ENCODE measurements around the gene ZBTB7C. TPM values are rescaled to one million over a fixed set of nuclear protein-coding genes. Genes with fewer than 3 reads are reported as not detected.

The ZBTB7C gene
- total and polyA plus RNA-seq, 10 of the 15 experiments (the other 5 are each of a cell fraction or from before 2014, with no cell fraction given) = under 0.01 to 0.08 (median 0.01) TPM; not detected in 7

DNA sequence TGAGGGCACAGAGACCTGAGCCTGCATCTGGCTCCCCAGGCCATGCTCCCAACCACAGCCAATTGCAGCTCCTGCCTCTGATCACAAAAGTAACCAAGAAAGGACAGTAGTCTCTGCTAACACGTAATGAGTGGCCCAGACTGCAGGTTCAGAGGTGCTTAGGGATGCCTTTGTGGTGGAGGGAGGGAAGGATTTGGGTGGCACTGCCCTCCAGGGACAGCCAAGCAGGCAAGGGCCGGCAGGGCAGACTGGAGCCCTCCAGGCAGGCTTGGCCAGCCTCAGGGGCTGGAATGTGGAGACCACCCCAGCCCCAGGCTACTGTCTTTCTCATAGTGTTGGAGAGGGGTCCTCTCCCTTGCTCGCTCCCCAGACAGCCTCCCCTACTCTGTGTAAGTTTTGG is 364.2 kb downstream of the ZBTB7C start:
- 6% methylated on average over 3 of the region's 3 CpGs for WGBS (ENCODE audit: insufficient coverage, insufficient replicate concordance, low lambda C conversion rate, missing lambda C conversion rate)
- Histone ChIP-seq H3K4me2 (ENCODE audit: control insufficient read depth, insufficient read depth) (no peak overlapping the region), H3K9ac (ENCODE audit: control insufficient read depth, insufficient read depth, low read length) (no peak overlapping the region), H4K20me1 (ENCODE audit: control insufficient read depth, insufficient read depth) (no peaks in the 10 kb centered on the region), H3K9me3 (replicated peaks; ENCODE audit: control insufficient read depth, insufficient read depth, low read length) (no peaks in the 10 kb centered on the region), H3K27ac (ENCODE audit: control insufficient read depth, insufficient read depth) (no peak overlapping the region), H3K79me2 (ENCODE audit: control insufficient read depth, insufficient read depth, low read length) (no peaks in the 10 kb centered on the region), H3K4me3 (no peak overlapping the region), H3K27me3 (replicated peaks in 1 of 2; ENCODE audit: control insufficient read depth in 2 of 2, insufficient read depth in 2 of 2, low read length in 1 of 2) (no peaks in the 10 kb centered on the region; a peak in 3 of 4 replicates), H2AFZ (ENCODE audit: control insufficient read depth, low read depth, low read length) (no peak overlapping the region), H3K36me3 (ENCODE audit: control insufficient read depth in 2 of 2, insufficient read depth in 2 of 2, low read length in 1 of 2) (no peaks in the 10 kb centered on the region), H3K4me1 (ENCODE audit: control insufficient read depth, insufficient read depth, low read length) (no peaks in the 10 kb centered on the region)
- intact Hi-C loops (cut with micrococcal nuclease; ENCODE audit: unreplicated experiment) = no loop called here
- in situ Hi-C loops (cut with MboI) = no loop called here
- RAD21 ChIA-PET (ENCODE audit: unreplicated experiment) = no interaction called here
- no peak for ATAC-seq
- SMC1A ChIA-PET (ENCODE audit: uncharacterized antibody, unreplicated experiment) = no interaction called here
- DNase-seq (ENCODE audit: low read depth, low spot score) = no peak
- POLR2A ChIA-PET = no interaction called here
- FAIRE-seq = no peak
- TF ChIP-seq, protein P1, sequence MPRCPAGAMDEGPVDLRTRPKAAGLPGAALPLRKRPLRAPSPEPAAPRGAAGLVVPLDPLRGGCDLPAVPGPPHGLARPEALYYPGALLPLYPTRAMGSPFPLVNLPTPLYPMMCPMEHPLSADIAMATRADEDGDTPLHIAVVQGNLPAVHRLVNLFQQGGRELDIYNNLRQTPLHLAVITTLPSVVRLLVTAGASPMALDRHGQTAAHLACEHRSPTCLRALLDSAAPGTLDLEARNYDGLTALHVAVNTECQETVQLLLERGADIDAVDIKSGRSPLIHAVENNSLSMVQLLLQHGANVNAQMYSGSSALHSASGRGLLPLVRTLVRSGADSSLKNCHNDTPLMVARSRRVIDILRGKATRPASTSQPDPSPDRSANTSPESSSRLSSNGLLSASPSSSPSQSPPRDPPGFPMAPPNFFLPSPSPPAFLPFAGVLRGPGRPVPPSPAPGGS (IDR thresholded peaks at IDR 0.05; ENCODE audit: borderline replicate concordance, insufficient read depth, low read depth, low read length, poor library complexity, severe bottlenecking) = no peak
- TF ChIP-seq YBX1 (IDR thresholded peaks at IDR 0.05) = no peak
- BruUV-seq (replicated peaks) = no TSS peak
- CTCF ChIA-PET = interaction anchor here (0.8 kb wide), 1 partner anchor 397 kb away, joined by 3 read pairs; no protein-coding TSS in a partner anchor

DNA sequence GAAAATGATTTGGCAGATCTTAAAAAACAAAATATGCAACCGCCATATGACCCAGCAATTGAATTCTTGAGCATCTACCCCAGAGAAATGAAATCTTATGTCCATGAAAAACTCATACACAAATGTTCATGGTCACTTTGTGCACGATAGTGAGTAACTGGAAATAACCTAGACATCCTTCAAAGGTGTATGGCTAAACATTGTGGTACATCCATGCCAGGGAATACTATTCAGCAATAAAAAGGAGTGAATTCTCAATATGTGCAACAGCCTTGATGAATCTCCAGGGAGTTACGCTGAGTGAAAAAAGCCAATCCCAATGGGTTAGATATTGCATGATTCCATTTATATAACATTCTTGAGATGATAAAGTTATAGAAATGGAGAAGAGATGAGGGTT is 366.0 kb downstream of the ZBTB7C start:
- POLR2A ChIA-PET = no interaction called here
- no peak overlapping the region for H3K27ac ChIP-seq (ENCODE audit: control insufficient read depth, insufficient read depth)
- CTCF ChIA-PET = no interaction called here
- no peak for DNase-seq (ENCODE audit: low read depth, low spot score)
- no peaks in the 10 kb centered on the region for H3K9me3 ChIP-seq (replicated peaks; ENCODE audit: control insufficient read depth, insufficient read depth, low read length)
- no peaks in the 10 kb centered on the region for H3K4me1 ChIP-seq (ENCODE audit: control insufficient read depth, insufficient read depth, low read length)
- SMC1A ChIA-PET (ENCODE audit: uncharacterized antibody, unreplicated experiment) = interaction anchor here (0.6 kb wide), 1 partner anchor 15 kb away, joined by 3 read pairs; no protein-coding TSS in a partner anchor
- H3K27me3 ChIP-seq (replicated peaks in 1 of 2; ENCODE audit: control insufficient read depth in 2 of 2, insufficient read depth in 2 of 2, low read length in 1 of 2) = no peaks in the 10 kb centered on the region; a peak in 3 of 4 replicates
- intact Hi-C loops (cut with micrococcal nuclease; ENCODE audit: unreplicated experiment) (no loop called here), in situ Hi-C loops (cut with MboI) (no loop called here)
- H4K20me1 ChIP-seq (ENCODE audit: control insufficient read depth, insufficient read depth) = no peaks in the 10 kb centered on the region
- H3K79me2 ChIP-seq (ENCODE audit: control insufficient read depth, insufficient read depth, low read length) = no peaks in the 10 kb centered on the region
- no peak for ATAC-seq
- H3K4me2 ChIP-seq (ENCODE audit: control insufficient read depth, insufficient read depth) = no peak overlapping the region
- TF ChIP-seq NBN (IDR thresholded peaks at IDR 0.05) (no peak), YBX1 (IDR thresholded peaks at IDR 0.05) (no peak), KDM1A (IDR thresholded peaks at IDR 0.05; ENCODE audit: borderline replicate concordance) (no peak), PAX8 (IDR thresholded peaks at IDR 0.05) (no peak), RAD51 (IDR thresholded peaks at IDR 0.05) (no peak), ZBED1 (IDR thresholded peaks at IDR 0.05; ENCODE audit: borderline replicate concordance) (no peak), CBX3 (IDR thresholded peaks at IDR 0.05; ENCODE audit: borderline replicate concordance, low read depth) (no peak), CBFB (IDR thresholded peaks at IDR 0.05; ENCODE audit: low read depth) (no peak)
- no peak overlapping the region for H3K4me3 ChIP-seq
- H2AFZ ChIP-seq (ENCODE audit: control insufficient read depth, low read depth, low read length) = no peak overlapping the region
- no peak overlapping the region for H3K9ac ChIP-seq (ENCODE audit: control insufficient read depth, insufficient read depth, low read length)
- no peaks in the 10 kb centered on the region for H3K36me3 ChIP-seq (ENCODE audit: control insufficient read depth in 2 of 2, insufficient read depth in 2 of 2, low read length in 1 of 2)
- RAD21 ChIA-PET (ENCODE audit: unreplicated experiment) = no interaction called here
- BruUV-seq (replicated peaks) = no TSS peak
- 25% methylated on average over 3 of the region's 3 CpGs for WGBS (ENCODE audit: insufficient coverage, insufficient replicate concordance, low lambda C conversion rate, missing lambda C conversion rate)
- no peak for FAIRE-seq

All from GM12878 (cell line).